Measurements from ENCODE around the gene UPF2. TPM values are rescaled to one million over a fixed set of nuclear protein-coding genes. Genes with fewer than 3 reads are reported as not detected.

The UPF2 gene
- total and polyA plus RNA-seq, 4 donors: 6.6 to 19.6 (median 16.4) TPM

DNA sequence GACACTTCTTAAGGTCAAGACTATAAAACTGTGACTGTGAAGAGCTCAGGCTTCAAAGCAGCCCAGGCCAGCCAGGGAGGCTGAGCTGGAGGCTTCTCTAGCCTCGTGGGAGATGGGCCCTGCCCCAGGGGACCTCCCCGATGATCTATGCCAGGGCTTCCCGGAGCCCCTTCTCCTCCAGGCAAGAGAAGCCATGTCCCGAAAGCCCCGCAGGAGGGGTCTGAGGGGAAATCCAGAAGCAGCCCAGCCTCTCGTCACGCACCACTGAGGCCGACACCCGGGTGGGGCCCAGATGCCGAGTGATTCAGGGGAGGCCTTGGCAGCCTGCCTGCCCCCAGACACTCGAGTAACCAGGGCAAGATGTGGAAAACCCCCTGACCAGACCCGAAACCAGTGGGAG, 155.8 kb downstream of the UPF2 start:
- H3K27ac ChIP-seq (ENCODE audit: low read depth in 1 of 2, low read length in 2 of 2): no peak overlapping the region
- no peak overlapping the region for H3K9ac ChIP-seq (ENCODE audit: low read depth in 1 of 2, low read length in 2 of 2)
- H3K4me1 ChIP-seq (ENCODE audit: control insufficient read depth in 4 of 4, insufficient read depth in 4 of 4, low read length in 3 of 4): no peaks in the 10 kb centered on the region
- peak; percentile 60 for DNase-seq (ENCODE audit: low spot score)
- TF ChIP-seq, protein P1, sequence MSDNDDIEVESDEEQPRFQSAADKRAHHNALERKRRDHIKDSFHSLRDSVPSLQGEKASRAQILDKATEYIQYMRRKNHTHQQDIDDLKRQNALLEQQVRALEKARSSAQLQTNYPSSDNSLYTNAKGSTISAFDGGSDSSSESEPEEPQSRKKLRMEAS (IDR thresholded peaks at IDR 0.05): no peak
- TF ChIP-seq TAF1 (conservative IDR thresholded peaks at IDR 0.05) (no peak), ZBTB33 (IDR thresholded peaks at IDR 0.05) (no peak), HNF4A (conservative IDR thresholded peaks at IDR 0.05) (no peak), FOXA1 (IDR thresholded peaks at IDR 0.05) (no peak), HNF4G (IDR thresholded peaks at IDR 0.05) (no peak), RAD21 (IDR thresholded peaks at IDR 0.05) (no peak), FOXA2 (IDR thresholded peaks at IDR 0.05) (no peak), NR2F2 (IDR thresholded peaks at IDR 0.05) (no peak), CTCF (IDR thresholded peaks at IDR 0.05; ENCODE audit: low read depth, low read length, missing input control) (no peak), SP1 (IDR thresholded peaks at IDR 0.05) (no peak), EGR1 (IDR thresholded peaks at IDR 0.05; ENCODE audit: low read depth in 2 of 2) (no peak), ATF3 (IDR thresholded peaks at IDR 0.05) (no peak), YY1 (IDR thresholded peaks at IDR 0.05) (no peak), JUND (IDR thresholded peaks at IDR 0.05) (no peak), GABPA (IDR thresholded peaks at IDR 0.05 in 1 of 2, conservative IDR thresholded peaks at IDR 0.05 in 1 of 2) (no peak), RXRA (IDR thresholded peaks at IDR 0.05) (no peak)
- TF ChIP-seq, protein P2, sequence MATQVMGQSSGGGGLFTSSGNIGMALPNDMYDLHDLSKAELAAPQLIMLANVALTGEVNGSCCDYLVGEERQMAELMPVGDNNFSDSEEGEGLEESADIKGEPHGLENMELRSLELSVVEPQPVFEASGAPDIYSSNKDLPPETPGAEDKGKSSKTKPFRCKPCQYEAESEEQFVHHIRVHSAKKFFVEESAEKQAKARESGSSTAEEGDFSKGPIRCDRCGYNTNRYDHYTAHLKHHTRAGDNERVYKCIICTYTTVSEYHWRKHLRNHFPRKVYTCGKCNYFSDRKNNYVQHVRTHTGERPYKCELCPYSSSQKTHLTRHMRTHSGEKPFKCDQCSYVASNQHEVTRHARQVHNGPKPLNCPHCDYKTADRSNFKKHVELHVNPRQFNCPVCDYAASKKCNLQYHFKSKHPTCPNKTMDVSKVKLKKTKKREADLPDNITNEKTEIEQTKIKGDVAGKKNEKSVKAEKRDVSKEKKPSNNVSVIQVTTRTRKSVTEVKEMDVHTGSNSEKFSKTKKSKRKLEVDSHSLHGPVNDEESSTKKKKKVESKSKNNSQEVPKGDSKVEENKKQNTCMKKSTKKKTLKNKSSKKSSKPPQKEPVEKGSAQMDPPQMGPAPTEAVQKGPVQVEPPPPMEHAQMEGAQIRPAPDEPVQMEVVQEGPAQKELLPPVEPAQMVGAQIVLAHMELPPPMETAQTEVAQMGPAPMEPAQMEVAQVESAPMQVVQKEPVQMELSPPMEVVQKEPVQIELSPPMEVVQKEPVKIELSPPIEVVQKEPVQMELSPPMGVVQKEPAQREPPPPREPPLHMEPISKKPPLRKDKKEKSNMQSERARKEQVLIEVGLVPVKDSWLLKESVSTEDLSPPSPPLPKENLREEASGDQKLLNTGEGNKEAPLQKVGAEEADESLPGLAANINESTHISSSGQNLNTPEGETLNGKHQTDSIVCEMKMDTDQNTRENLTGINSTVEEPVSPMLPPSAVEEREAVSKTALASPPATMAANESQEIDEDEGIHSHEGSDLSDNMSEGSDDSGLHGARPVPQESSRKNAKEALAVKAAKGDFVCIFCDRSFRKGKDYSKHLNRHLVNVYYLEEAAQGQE (IDR thresholded peaks at IDR 0.05): no peak
- no peak overlapping the region for H3K4me3 ChIP-seq (ENCODE audit: low read depth in 1 of 3, low read length in 3 of 3)
- no peaks in the 10 kb centered on the region for H3K27me3 ChIP-seq (ENCODE audit: control insufficient read depth in 4 of 4, insufficient read depth in 4 of 4, low read length in 3 of 4)
- no peaks in the 10 kb centered on the region for H3K36me3 ChIP-seq (ENCODE audit: control insufficient read depth in 4 of 4, insufficient read depth in 3 of 4, low read depth in 1 of 4, low read length in 3 of 4)
- no peaks in the 10 kb centered on the region for H3K9me3 ChIP-seq (ENCODE audit: control insufficient read depth in 4 of 4, low read length in 3 of 4)
- WGBS: 91% methylated on average over 12 of the region's 12 CpGs
